ENCODE measurements around the gene CSAD.

CSAD gene

GRCh38 chr12:53198486-53199110, 17.9 kb upstream of the CSAD start:
- no peak for DNase-seq

DNA sequence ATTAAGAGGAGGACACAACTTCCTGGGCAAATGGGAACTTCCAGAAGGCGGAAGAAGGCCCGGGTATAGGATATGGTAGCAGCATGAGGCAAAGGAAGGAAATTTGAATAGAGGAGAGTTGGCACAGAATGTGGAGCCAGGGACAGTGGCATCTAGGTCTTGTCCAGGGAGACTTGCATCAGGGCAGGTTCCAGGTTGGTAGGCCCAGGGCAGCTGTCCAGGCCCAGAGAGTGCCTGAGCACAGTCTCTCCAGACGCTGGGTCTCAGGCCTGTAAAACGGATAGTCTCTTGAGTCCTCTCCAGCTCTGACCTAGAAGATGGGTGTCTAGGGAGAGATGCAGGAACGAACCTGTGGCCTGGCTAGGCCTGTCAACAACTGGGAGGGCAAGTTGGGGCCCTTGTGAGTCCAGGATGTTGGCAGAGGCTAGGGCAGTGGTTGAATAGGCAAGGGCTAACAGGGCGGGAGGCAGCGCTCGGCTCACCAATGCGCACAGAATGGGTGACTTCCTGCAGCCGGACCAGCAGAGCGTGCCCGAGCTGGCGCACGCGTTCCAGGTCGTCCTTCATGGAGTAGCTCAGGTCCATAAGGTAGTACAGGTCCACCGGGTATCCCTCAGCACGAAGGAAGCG, 16.4 kb upstream of the CSAD start:
- DNase-seq, result no peak

DNA sequence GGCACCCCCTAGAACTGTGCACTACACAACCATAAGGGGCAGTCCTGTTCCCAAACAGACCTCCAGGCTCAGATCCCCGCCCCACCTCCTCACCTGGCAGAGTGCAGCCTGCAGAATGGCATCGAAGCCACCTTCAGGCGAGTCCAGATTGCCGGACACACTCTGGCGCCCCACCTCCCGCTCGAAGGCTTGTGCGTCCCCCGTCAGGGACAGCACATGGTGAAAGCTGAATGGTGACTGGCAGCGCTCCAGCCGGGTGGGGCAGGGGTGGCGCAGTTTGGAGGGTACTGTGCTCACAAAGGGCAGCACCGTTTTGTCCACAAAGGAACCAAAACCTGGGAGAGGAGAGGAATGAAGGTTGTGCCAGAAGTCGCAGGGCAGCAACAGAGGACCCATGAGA, 15.8 kb upstream of the CSAD start:
- no peak for DNase-seq

DNA sequence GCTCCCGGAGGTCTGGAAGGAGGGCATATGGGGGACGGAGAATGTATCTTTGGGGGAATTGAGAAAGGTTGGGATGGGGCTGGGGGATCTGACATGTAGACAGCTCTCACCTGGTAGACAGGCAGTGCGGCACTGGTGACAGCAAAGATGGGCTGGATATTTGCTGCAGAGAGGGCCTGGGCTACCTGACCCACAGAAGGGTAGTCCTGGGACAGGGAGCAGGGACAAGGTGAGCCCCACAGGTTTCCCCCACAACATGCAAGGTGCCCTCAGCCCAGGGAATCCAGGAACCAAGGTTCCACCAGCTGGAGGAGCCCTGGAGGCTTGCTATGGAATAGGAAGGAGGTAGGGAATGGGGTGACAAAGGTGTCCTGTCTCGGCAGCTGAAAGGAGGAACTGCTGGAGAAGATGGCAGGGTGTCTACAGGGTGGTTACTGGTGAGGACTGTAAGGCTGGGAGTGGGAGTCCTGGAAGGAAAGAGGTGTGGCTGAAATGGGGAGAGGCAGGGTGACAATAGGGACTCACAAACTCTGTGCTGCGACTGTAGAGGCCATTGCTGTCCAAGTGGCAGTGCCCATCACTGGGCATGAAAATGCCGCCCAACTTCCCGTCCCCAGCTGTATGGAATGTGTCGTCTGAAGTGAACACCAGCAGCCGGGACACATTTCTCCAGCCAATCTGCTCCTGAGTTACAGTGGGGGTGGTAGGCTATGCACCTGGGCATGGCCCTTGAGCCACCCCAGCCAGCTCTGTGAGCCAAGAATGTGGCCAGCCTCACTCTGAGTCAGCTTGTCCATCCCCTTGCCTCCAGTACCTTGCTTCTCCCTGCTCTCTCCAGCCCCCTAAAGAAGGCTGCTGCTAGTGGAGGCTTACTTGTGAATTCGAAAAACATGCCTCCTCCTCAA, 15.0 kb upstream of the CSAD start:
- no peak for DNase-seq

DNA sequence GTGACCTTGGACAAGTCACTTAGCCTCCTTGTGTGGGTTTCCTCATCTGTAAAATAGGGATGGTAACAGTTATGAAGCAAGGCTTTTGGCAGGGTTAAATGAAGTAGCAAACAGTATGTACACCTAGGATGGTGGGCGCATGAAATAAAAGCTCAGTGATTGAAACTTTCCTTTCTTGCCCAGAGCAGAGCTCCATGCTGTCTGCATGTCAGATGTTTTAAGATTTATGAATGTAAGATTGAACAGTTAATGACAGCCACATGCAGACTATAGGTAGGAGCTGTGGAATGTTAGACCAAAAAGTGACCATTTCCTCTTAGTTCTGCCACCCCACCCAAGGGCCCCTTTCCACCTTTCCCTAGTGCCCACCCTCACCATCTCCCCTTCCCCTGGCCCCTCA, 14.2 kb upstream of the CSAD start:
- no peak for DNase-seq

DNA sequence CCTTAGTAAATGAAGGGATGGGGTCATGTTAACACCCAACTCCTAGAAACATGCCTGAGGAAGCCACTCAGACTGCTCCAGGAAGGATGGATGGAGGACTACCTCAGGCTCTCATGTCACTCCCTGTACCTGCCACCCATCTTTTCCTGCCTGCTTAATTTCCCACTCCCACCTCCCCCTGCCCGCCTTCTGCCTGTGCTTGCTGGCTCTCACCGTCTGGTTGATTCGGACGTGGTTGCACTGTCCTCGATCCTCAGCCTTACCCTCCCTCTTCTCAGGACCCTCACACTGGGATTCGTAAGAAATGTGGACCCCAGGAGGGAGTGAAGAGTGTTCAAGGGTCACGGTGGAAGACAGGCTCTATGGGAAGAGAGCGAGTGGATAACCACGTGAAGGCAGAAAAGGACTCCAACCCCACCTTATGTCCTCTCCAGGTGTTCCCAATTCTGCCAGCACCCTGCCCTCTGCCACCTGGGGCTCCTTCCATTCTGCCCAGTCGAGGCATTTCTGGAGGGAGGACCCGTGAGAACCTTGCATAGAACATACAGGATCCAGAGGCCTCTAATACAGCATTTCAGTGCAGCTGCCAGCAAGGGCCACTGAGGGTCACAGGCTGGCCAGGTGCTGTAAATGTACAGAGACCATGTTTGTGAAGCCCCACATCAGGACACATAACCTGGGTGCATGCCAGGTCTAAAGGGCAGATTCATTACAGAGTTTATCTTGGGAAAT, 13.4 kb upstream of the CSAD start:
- no peak for DNase-seq

- no peak for DNase-seq
Measured at GRCh38 chr12:53193040-53193439, 12.3 kb upstream of the CSAD start.

DNA sequence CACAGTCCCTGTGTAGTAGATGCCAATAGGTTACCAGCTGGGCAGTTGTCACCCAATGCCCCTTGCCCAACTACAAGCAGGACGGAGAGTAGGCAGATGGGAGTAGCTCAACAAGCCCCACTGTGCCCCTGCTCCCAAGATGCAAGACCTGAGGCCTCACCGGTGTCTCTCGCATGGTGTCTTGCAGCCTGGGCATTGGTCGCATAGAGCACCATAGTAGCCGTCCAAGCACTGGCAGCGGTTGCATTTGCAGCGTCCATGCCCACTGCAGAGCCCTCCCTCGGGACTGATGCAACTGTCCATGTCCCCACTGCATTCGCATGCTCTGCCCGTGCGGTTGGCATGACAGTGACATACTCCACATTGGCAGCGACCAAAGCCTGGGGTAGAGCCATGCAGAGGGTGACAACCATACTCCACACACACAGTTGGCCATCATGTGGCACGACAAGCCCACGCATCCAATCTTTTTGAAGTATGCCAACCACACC, 11.9 kb upstream of the CSAD start:
- no peak for DNase-seq

DNA sequence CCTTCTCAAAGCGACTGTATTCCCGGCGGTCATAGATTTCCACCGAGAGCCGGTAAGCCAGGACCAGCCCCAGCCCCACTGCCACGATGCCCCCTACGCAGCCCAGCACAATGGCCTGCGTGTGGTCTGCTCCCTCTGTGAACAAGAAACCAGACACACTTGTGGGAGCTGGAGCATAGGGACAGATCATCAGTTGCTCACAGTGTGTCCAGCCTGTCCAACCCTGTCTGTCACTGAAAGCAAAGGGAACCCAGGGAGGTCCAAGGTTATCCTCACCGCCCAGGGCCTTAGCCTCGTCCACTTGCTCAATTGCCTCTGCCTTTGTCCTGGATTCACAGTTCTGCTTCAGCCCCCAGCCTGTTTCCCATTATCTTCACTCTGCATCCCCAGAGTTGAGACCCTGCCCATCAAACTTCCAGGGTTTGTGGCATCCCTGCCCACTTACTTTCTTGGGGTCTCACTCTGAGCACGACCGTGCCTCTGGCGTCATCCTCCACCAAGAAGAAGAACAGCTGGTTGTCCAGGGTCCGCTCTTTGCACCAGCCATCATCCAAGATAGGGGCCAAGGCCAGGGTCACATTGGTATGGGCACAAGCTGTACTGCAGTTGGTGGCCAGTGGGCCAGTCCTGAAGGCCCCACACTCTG, 11.3 kb upstream of the CSAD start:
- DNase-seq, result no peak

DNA sequence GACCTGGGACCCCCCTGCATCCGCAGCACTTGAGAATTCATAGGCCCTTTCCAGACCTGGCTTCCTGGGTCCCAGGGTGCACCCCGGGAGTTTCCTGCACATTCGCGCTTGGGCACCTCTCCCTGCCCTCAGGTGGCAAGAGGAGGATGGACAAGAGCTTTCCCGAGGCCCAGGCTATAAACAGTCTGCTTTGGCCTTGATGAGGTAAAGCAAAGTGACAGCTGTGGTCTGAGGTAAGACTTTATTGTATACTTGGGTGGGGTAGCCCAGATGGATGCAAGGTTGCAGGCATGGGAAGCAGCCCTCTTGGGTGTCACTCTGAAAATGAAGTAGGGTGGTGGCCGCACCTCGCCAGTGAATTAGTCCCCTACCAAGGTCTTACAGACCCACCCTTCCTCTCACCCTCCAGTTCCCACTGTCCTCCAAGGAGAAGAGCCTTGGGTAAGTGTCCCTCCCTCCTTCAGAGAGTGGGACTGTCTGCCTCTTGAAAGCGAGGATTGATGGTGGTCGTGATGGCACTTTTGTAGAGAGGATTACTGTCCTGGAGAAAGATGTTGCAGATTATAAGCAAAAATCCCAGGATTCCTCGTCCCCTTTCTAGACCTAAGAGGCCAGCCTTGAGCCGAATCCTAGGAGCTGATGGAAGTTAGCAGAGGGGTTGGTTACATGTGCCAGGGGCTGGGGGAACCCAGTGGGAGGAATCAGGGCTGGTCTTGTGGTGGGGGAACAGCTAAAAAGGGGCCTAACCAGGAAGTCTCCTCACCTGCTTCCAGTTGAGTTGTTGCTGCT, 10.6 kb upstream of the CSAD start:
- DNase-seq, result no peak

DNA sequence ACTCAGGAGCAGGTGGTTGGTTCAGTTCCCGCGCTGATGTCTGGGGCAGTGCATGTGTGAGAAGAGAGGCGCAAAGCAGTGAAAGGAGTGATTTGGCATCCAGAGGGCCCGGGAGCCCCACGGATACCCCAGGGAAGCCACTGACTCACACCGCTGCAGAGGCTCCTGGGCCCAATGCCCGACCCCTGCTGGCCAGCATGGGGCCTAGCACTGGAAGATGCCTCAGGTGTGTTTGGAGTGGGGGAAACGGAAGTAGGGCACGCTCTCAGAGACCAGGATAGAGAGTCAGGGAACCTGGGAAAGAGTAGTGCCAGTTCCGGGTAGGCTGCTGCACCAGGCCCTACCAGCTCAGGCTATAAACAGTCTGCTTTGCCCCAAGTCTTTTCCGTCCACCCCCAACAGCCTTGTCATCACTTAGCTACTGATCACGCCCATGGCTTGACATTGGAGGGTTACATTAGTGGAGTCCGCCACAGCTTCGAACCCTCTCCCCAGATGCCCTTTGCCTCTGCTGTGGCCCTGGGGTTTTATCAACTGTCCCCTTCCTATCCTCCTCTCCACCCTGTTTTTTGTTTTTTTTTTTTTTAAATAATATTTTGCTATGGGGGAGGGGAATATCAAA, 9.5 kb upstream of the CSAD start:
- DNase-seq, result no peak

- no peak for DNase-seq
Measured at GRCh38 chr12:53187145-53187899, 6.6 kb upstream of the CSAD start.

DNA sequence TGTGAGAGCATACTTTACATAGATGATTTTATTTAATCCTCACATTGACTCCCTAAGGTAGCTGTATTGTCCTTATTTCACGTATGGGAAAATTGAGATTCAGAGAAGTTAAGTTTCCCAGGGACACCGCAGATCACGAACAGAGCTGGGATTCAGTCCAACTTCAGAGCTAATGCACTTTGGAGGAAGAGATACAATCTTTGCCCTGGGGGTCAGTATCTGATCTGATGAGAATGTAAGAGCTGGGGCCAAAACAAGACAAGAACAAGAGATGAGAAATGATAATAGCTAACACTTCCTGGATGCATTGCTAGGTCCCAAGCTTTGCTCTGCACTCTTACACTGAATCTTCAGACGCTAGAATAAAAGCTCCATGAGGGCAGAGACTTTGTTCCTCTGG, 6.0 kb upstream of the CSAD start:
- DNase-seq, result no peak

GRCh38 chr12:53185582-53186153, 4.9 kb upstream of the CSAD start:
- no peak for DNase-seq

DNA sequence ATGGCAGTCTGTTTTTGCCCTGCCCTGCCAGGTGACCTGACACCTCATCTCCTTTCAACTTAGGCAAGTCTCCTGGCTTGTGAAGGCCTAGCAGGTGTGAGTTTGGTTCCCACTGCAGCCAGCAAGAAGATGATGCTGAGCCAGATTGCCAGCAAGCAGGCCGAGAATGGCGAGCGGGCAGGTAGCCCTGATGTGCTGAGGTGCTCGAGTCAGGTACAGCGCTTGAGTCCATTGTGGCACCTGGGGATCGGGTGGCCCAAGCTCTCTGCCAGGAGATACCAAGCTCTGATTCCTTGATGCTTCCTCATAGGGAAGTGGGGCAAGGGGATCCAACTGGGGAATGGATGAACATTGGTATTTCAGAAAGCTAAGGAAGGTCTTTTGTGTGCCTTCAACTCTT, 4.1 kb upstream of the CSAD start:
- no peak for DNase-seq

DNA sequence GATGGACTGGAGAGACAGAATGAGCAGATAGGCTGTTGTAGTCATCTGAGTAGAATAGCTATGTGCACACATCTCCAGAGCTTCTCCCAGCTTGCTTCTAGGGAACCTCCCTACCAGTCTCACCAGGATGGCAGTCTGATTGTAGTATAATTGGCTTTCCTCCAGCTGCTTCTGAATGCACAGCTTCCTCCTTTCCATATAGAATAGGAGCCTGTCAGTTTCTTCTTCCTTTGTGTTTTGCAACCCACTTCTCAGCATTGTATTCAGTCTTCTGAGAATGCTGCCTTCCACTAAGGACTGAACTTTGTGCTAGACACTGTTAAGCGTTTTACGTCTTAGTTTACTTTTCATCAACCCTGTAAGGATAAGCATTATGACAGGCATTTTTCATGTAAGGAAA, 2.2 kb upstream of the CSAD start:
- no peak for DNase-seq

- no peak for DNase-seq
Measured at GRCh38 chr12:53181935-53182334, 1.2 kb upstream of the CSAD start.

DNA sequence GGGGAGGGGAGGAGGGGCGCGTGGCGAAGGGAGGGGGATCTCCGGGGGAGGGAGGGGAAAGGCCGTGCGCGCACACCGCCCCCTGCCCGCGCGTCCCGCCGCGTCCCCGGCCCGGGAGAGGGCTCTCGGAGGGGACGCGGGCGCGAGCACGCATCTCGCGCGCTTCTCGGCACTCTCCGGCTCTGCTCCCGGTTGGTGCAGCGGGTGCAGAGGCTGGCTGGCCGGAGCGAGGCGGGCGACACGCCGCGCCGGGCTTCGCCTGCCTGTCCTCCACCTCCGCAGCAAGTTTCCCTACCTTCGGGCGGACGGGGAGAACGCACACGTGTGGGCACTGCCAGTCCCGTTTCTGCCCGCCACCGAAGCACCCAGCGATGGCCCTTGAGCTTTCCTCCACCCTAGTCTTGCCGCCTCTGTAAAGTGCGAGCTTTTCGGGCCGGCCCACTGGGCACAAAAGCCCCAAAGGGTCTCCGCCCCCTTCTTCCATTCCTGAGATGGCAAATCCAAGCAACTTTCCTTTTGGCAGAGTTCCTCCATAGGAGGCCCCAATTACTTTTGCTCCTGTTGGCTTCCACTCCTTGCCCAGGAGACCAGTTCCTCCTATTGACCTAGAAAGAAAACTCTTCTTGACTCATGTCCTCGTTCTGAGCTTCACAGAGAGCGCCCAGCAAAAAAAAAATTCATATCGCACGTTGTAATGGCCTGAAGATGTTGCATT, 363 bp upstream of the CSAD start:
- DNase-seq, result peak; percentile 84

- no peak for DNase-seq
Measured at GRCh38 chr12:53179687-53180219, 972 bp downstream of the CSAD start.
